Fibroblast of villous mesenchyme (primary cell): ENCODE results near the gene LEKR1. TPM values are rescaled to one million over a fixed set of nuclear protein-coding genes. Genes with fewer than 3 reads are reported as not detected.

ENCODE experiments used
- DNase-seq: peaks from one replicate; pipeline ENCODE4 v3.0.0-alpha.2; 2010; ENCODE audit warnings: low read depth
- H3K4me3 ChIP-seq: 2 replicates; pipeline ENCODE4 v1.5.1; 2011; ENCODE audit warnings: low read depth, mild to moderate bottlenecking, low read length
- total RNA-seq: library from RNA; depleted of rRNA; stranded (reverse); fragments of >200 nt; gene quantifications from 2 replicates; pipeline ENCODE4 v1.2.3, GENCODE V29; 2012
- TF ChIP-seq, protein P1 (sequence below): IDR thresholded peaks from 2 replicates; pipeline ENCODE4 v1.5.1; 2012; ENCODE audit warnings: low read depth, mild to moderate bottlenecking, low read length; ENCODE audit not compliant: insufficient read depth

Gene LEKR1
- total RNA-seq, 1 donor: 0.86 TPM

DNA sequence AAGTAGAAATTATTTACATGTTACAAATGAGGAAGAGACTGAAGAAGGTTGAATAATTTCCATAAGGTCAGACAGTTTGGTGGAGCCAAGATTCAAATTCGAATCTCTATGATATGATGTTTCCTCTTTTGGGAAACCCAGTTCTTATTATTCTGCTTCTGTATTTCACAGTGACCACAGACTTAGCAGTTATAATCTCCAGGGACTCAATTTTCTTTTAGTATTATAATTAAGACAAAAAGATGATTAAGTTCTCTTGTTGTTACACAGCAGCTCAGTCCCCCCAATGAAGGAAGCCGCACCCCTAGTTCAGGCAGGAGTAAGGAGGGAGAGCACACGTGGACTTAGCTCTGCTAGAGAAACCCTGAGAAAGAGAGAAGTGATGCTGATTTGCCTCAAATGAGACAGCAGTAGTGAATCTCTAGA is 203.2 kb downstream of the LEKR1 start:
- DNase-seq: no peak
- TF ChIP-seq, protein P1, sequence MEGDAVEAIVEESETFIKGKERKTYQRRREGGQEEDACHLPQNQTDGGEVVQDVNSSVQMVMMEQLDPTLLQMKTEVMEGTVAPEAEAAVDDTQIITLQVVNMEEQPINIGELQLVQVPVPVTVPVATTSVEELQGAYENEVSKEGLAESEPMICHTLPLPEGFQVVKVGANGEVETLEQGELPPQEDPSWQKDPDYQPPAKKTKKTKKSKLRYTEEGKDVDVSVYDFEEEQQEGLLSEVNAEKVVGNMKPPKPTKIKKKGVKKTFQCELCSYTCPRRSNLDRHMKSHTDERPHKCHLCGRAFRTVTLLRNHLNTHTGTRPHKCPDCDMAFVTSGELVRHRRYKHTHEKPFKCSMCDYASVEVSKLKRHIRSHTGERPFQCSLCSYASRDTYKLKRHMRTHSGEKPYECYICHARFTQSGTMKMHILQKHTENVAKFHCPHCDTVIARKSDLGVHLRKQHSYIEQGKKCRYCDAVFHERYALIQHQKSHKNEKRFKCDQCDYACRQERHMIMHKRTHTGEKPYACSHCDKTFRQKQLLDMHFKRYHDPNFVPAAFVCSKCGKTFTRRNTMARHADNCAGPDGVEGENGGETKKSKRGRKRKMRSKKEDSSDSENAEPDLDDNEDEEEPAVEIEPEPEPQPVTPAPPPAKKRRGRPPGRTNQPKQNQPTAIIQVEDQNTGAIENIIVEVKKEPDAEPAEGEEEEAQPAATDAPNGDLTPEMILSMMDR: no peak
- H3K4me3 ChIP-seq: no peak overlapping the region

DNA sequence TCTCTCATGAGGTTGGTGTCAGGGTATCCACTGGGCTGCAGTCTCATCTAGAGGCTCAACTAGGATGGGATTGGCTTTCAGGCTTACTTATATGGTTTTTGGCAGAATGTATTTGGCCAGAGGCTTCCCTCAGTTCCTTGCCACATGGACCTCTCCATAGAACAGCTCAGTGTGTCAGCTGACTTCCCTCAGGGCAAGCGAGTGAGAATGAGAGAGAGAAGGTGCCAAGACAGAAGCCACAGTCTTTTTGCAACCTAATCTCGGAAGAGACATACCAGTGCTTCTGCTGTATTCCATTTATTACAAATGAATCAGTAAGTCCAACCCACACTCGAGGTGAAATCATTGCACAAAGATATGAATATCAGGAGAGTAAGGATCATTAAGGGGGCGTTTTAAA is 204.6 kb downstream of the LEKR1 start:
- no peak for DNase-seq
- TF ChIP-seq, protein P1: no peak
- no peak overlapping the region for H3K4me3 ChIP-seq

DNA sequence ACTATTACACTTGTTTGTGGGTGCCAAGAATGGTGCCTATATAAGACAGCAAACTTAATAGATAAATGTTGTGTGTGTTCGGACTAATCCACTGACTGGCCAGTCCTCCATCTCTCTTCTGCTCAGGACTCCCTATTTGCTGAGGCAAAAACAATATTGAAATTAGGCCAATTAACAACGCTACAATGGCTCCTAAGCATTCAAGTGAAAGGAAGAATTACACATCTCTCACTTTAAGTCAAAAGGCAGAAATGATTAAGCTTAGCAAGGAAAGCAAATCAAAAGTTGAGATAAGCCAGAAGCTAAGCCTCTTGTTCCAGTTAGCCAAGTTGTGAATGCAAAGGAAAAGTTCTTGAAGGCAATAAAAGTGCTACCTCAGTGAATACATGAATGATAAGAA is 206.8 kb downstream of the LEKR1 start:
- DNase-seq: no peak
- TF ChIP-seq, protein P1: no peak
- H3K4me3 ChIP-seq: no peak overlapping the region

DNA sequence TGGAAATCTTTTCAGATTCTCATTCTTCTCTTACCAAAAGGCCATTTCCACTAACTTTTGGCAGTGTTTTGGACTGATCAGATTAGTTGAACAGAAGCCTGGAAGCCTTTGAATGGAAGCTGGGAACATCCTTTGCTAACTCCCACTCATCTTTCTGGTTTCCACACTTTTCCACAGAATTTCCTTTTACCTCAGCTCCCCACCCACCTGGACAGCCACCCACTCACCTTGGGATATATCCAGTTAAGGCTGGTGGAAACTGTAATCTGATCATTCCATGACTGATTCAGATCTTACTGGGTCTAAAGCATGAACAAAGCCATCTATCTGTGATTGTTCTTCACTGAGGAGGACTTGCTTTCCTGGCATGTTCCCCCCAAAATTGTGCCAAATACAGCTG is 214.3 kb downstream of the LEKR1 start:
- no peak overlapping the region for H3K4me3 ChIP-seq
- TF ChIP-seq, protein P1: no peak
- no peak for DNase-seq

DNA sequence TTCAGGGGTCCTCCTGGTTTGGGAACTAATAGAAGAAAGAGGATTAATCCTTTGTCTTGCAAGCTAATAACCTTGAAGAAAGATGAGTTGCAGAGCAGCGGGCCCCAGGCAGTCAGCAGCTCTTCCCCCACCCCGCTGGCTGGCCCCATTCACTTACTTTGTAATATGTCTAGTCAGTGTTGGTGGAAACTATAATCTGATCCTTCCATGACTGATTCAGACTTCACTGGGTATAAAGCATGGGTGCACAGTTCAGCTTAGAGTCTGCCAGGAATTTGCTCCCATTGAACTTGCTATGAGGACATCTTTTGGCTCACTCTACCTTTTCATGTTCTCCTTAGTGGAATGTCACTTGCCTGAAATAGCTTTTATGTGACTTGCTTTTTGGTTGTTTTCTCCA is 216.1 kb downstream of the LEKR1 start:
- TF ChIP-seq, protein P1: no peak
- no peak for DNase-seq
- H3K4me3 ChIP-seq: no peak overlapping the region

DNA sequence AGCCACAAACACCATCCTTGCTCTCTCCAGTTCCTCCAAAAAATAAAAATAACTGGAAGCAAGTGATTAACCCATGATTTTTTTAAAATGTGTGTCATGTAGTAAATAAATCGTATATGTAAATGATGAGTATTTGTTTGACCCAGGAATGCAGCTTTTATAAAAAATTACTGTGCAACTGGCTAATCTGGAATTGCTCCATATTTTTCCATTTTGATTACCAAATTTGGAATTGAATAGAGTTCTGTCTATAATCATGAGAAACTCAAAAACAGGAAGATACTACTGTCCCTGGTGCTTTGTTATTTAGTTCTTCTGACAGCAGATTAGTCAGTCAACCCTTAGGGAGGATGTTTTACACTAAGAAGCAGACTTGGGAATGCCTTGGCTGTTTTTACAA is 217.6 kb downstream of the LEKR1 start:
- peak; percentile 41 for DNase-seq
- H3K4me3 ChIP-seq: no peak overlapping the region
- TF ChIP-seq, protein P1: no peak

DNA sequence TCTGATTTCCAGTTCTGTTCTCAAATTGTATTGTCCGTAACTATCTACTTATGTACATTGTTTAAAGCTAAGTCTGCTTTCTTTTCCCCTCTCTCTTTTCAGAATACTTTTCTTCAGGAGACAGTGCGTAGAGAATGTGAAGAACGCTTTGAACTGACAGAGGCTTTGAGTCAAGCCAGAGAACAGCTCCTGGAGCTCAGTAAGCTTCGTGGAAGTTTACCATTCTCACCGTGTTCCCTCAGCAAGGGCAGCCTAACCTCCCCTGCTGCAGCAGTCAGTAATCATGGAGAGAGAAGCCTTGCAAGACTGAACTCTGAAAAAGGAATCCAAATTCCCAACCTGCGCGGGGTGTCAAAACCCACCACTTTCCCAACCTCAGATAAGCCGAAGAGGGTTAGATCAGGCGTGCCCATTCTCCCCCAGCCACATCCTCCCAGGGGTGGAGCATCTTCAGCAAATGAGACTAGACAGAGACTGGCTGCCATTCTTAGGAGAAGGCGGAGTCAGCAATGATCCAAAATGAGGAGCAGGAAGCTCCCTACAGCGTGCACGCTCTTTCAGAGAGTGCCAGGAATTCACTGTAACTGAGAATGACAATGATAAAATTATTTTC is 219.2 kb downstream of the LEKR1 start:
- TF ChIP-seq, protein P1: no peak
- peak; percentile 26 for DNase-seq
- H3K4me3 ChIP-seq: peak overlapping the region; percentile 24
